Measurements from ENCODE around the gene DNM3.
"Not testable (repeated sequence)": the region's sequence is repeated elsewhere in the genome, so short reads cannot be mapped to it uniquely, and the experiment has no call there.

DNM3 gene

GRCh38 chr1:172401892-172402291 is 560.6 kb downstream of the DNM3 start:
- no peak for FAIRE-seq

- FAIRE-seq, result no peak
Measured at GRCh38 chr1:172402878-172403569, 561.7 kb downstream of the DNM3 start.

GRCh38 chr1:172404121-172404520 is 562.8 kb downstream of the DNM3 start:
- no peak for FAIRE-seq

- FAIRE-seq, result no peak
Measured at GRCh38 chr1:172405912-172406311, 564.6 kb downstream of the DNM3 start.

- FAIRE-seq, result no peak
Measured at GRCh38 chr1:172406968-172407367, 565.7 kb downstream of the DNM3 start.

- FAIRE-seq, result peak; percentile 99
Measured at GRCh38 chr1:172408958-172409357, 567.7 kb downstream of the DNM3 start.

GRCh38 chr1:172410027-172410426 is 568.7 kb downstream of the DNM3 start:
- no peak for FAIRE-seq

GRCh38 chr1:172411791-172412338 is 570.6 kb downstream of the DNM3 start:
- no peak for FAIRE-seq

GRCh38 chr1:172414331-172414730 is 573.0 kb downstream of the DNM3 start:
- FAIRE-seq, result peak; percentile 3

GRCh38 chr1:172416496-172417035 is 575.3 kb downstream of the DNM3 start:
- no peak for FAIRE-seq

- peak; percentile 100 for FAIRE-seq
Measured at GRCh38 chr1:172417557-172417956, 576.3 kb downstream of the DNM3 start.

- no peak for FAIRE-seq
Measured at GRCh38 chr1:172420385-172420784, 579.1 kb downstream of the DNM3 start, which contains the start of gene C1orf105. TSS of gene C1orf105 (plus strand) at chr1:172420685. CDS start at chr1:172420886, 201 bp downstream.

GRCh38 chr1:172421974-172422604 is 580.8 kb downstream of the DNM3 start:
- no peak for FAIRE-seq

- no peak for FAIRE-seq
Measured at GRCh38 chr1:172423336-172423735, 582.0 kb downstream of the DNM3 start.

GRCh38 chr1:172425339-172425738 is 584.0 kb downstream of the DNM3 start:
- no peak for FAIRE-seq

GRCh38 chr1:172427191-172427590 is 585.9 kb downstream of the DNM3 start:
- FAIRE-seq, result no peak

GRCh38 chr1:172429331-172430127 is 588.2 kb downstream of the DNM3 start:
- peak; percentile 96 for FAIRE-seq

GRCh38 chr1:172430128-172430454 is 588.8 kb downstream of the DNM3 start:
- no peak for FAIRE-seq

- FAIRE-seq, result no peak
Measured at GRCh38 chr1:172431204-172431603, 589.9 kb downstream of the DNM3 start.

- FAIRE-seq, result no peak
Measured at GRCh38 chr1:172431721-172432192, 590.5 kb downstream of the DNM3 start.

- not testable (repeated sequence) for FAIRE-seq
Measured at GRCh38 chr1:172437183-172437582, 595.9 kb downstream of the DNM3 start.

GRCh38 chr1:172442404-172442803 is 601.1 kb downstream of the DNM3 start:
- no peak for FAIRE-seq

Data from G401.6 (cell line).